Measurements from ENCODE around the gene TOMM34.

Gene TOMM34

GRCh38 chr20:44961870-44962267 is 1.7 kb upstream of the TOMM34 start:
- no peak for DNase-seq

GRCh38 chr20:44961011-44961869 is 1.0 kb upstream of the TOMM34 start:
- no peak for DNase-seq

DNA sequence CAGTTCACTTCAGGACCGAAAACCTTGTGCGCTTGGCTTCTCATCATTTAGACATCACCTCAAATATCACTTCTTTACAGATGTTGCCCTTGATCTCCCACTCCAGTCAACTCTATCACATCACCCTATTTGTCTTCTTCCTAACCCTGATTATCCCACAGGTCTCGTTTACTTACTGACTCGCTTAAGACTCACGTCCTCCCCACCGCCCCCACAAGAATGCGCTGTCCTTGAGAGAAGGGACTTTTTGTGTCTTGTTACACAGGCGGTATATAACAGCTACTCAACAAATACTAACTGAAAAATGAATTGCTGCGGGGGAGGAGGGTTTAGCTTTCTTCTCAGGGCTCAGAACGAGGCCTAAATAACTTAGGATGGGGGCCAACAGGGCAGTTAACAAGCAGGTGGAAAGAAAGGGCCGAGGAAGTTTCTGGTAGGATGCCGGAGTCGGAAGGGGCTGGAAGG is 527 bp downstream of the TOMM34 start:
- peak; percentile 91 for DNase-seq

- DNase-seq: no peak
Measured at GRCh38 chr20:44959082-44959637, 1.0 kb downstream of the TOMM34 start.

DNA sequence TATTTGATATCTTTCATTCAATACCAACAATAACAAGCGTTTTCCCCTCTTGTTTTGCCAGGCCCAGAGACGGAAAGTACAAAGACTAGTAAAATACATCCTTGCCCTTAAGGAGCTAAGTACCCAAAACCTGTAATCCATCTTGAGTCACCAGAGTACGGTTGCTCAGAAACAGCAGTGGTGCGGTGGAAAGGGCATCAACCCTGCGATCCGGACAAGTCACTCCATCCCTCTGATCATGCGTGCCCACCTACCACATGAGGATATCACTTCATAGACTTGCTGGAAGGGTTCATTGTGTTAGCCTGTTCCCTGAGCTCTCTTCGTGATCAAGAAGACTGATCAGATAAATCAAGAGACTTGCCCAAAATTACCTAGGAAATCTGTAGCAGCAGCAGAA is 1.9 kb downstream of the TOMM34 start:
- DNase-seq: no peak

GRCh38 chr20:44956410-44956809 is 3.8 kb downstream of the TOMM34 start:
- DNase-seq: no peak

DNA sequence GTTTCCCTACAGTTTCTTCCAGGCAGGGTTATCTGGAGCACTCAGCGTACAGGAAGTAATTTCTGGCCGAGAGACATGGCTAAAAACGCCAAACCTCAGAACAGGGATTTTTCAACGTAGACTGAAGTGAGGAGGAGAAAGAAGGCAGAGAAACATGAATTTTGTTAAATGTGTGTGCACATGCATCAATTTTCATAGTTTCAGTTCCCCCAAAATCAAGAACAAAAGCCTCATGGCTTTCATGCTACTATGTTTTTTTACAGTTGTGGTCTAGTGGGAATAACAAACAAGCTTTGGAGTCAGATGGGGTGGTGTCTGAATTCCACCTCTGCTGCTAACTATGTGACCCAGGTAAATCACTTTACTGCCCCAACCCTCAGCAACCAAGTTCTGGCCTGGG is 4.9 kb downstream of the TOMM34 start:
- no peak for DNase-seq

DNA sequence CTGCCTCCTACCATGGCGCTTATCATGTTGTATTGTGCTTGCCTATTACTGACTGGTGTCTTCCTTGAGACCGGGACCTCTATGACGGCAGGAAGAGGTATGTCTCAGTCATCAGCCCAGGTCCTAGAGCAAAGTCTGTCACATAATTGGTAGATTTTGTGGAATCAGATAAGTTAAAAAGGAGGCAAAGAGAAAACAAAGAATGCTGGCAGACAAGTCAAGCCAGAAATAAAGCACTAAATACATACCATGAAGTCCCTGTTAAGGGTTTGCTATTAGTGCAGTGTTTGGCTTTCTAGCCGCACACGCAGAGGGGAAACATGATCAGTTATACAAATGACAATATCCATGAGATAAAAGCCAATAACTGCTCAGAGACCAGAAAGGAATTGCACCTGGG is 6.0 kb downstream of the TOMM34 start:
- no peak for DNase-seq

GRCh38 chr20:44952731-44953130 is 7.5 kb downstream of the TOMM34 start:
- no peak for DNase-seq

- DNase-seq: no peak
Measured at GRCh38 chr20:44950368-44950767, 9.8 kb downstream of the TOMM34 start.

GRCh38 chr20:44948513-44948912 is 11.7 kb downstream of the TOMM34 start:
- DNase-seq: no peak

DNA sequence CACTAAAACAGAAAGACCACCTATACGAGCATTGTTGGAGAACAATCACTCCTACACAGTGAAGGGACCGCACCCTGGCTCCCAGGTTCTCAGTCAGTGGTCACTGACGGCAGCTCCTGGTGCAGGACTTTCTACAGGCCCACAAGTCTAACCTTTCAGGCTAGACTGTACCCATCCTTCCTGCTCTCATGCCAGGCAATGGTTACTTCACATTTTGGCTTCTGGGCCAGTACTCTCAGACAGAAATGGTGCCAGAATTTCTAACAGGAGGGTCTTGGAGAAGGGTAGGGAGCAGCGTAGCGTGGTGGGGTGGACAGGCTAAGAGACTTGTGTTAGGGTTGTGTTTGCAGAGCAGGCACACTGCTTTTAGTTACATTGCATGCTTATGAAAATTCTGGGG is 12.1 kb downstream of the TOMM34 start:
- no peak for DNase-seq

- no peak for DNase-seq
Measured at GRCh38 chr20:44946271-44946852, 13.8 kb downstream of the TOMM34 start.

DNA sequence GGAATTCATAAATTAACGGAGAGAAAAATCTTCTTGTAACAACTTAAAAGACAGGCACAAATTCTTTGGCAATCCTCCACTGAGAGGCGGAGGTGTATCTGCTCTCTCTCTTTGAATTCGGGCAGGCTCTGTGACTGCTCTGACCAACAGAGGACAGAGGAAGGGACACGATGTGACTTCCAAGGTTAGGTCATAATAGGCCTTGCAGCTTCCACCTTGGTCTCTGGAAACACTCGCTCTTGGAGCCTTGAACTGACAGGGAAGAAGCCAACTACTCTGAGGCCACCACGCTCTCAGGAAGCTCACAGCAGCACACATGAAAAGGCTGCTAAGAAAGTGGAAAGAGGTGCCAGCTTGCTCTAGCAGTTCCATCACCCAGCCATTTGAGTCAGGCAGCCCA is 14.9 kb downstream of the TOMM34 start:
- DNase-seq: no peak

DNA sequence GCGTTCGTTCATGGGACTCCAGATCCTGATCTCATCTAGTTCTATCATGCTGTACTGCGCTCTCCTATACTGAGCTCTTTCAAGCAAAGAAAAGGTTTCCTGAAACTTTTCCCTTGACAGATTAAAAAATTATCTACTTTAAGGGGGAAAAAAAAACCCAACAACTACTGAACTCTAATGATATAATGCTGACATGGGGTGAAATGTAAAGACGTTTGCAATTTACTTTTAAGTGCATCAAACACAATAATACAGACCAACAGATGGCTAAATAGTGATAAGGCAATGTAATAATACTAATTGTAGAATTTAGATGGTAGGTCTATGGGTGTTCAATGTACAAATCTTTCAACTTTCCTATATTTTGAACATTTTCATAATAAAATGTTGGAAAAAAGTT is 16.4 kb downstream of the TOMM34 start:
- DNase-seq: no peak

- no peak for DNase-seq
Measured at GRCh38 chr20:44942264-44942973, 17.8 kb downstream of the TOMM34 start.

- DNase-seq: no peak
Measured at GRCh38 chr20:44941120-44941691, 19.0 kb downstream of the TOMM34 start.

GRCh38 chr20:44938637-44939036 is 21.6 kb downstream of the TOMM34 start:
- DNase-seq: no peak

- no peak for DNase-seq
Measured at GRCh38 chr20:44936510-44936909, 23.7 kb downstream of the TOMM34 start.

DNA sequence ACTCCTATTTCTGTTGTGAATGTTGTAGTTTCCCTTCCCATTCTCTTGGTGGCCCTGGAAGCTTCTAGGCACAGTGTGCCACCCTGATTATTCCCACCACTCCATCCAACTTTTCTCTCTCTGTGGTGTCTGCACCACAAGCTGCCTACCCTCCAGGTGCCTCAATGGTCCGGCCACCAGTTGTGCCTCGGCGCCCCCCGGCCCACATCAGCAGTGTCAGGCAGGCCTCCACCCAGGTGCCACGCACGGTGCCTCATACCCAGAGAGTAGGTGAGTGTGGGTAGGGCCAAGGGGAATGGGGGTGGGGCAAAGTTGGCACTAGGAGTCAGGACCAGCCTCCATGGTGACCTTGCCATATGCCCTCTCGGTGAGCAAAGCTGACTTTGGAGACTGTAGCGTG is 27.3 kb downstream of the TOMM34 start:
- DNase-seq: no peak

GRCh38 chr20:44931911-44932310 is 28.3 kb downstream of the TOMM34 start:
- no peak for DNase-seq

- no peak for DNase-seq
Measured at GRCh38 chr20:44930517-44931168, 29.6 kb downstream of the TOMM34 start.

- no peak for DNase-seq
Measured at GRCh38 chr20:44928595-44928994, 31.6 kb downstream of the TOMM34 start.

Measured in activated effector memory CD4-positive, alpha-beta T cell treated with anti-CD3 and anti-CD28 coated beads, Interleukin-2, amount 50 U/mL, for 16 hours (primary cell).